Fibroblast of the aortic adventitia (primary cell): ENCODE measurements around the gene YIPF3. TPM values are rescaled to one million over a fixed set of nuclear protein-coding genes. Genes with fewer than 3 reads are reported as not detected.

Experiments
- DNase-seq: peaks from one replicate; pipeline ENCODE4 v3.0.0-alpha.2; 2010; ENCODE audit warnings: low read depth
- H3K4me3 ChIP-seq: 2 replicates; pipeline ENCODE4 v1.5.1; 2011; ENCODE audit warnings: low read depth, mild to moderate bottlenecking, control low read depth, low read length, moderate library complexity
- CTCF ChIP-seq: IDR thresholded peaks from 2 replicates; pipeline ENCODE4 v1.5.1; 2011; ENCODE audit warnings: mild to moderate bottlenecking, low read length, control low read depth, inconsistent platforms; ENCODE audit not compliant: insufficient read depth
- total RNA-seq: library from RNA; depleted of rRNA; stranded (reverse); fragments of >200 nt; gene quantifications from 2 replicates; pipeline ENCODE4 v1.2.3, GENCODE V29; 2012; ENCODE audit warnings: low replicate concordance

YIPF3 gene
- total RNA-seq, 1 donor, result 94.4 TPM

- DNase-seq, result no peak
- TF ChIP-seq CTCF, result no peak
- no peak overlapping the region for H3K4me3 ChIP-seq
Measured at GRCh38 chr6:43532201-43532600, 15.5 kb upstream of the YIPF3 start.

- H3K4me3 ChIP-seq, result no peak overlapping the region
- TF ChIP-seq CTCF, result no peak
- no peak for DNase-seq
Measured at GRCh38 chr6:43524483-43524961, 7.8 kb upstream of the YIPF3 start.

- no peak for TF ChIP-seq CTCF
- H3K4me3 ChIP-seq, result no peak overlapping the region
- no peak for DNase-seq
Measured at GRCh38 chr6:43523284-43523683, 6.6 kb upstream of the YIPF3 start.

- TF ChIP-seq CTCF, result no peak
- DNase-seq, result no peak
- H3K4me3 ChIP-seq, result no peak overlapping the region
Measured at GRCh38 chr6:43522547-43523261, 6.0 kb upstream of the YIPF3 start.

GRCh38 chr6:43521836-43522235 is 5.1 kb upstream of the YIPF3 start:
- H3K4me3 ChIP-seq, result no peak overlapping the region
- no peak for TF ChIP-seq CTCF
- no peak for DNase-seq

- no peak overlapping the region for H3K4me3 ChIP-seq
- DNase-seq, result no peak
- TF ChIP-seq CTCF, result no peak
Measured at GRCh38 chr6:43520097-43520496, 3.4 kb upstream of the YIPF3 start.
